ENCODE results near the gene MARS1. TPM values are rescaled to one million over a fixed set of nuclear protein-coding genes. Genes with fewer than 3 reads are reported as not detected.
A peak's percentile ranks its signal among the peaks of the same experiment; 100 is the strongest.
"Not testable (repeated sequence)": the region's sequence is repeated elsewhere in the genome, so short reads cannot be mapped to it uniquely, and the experiment has no call there.

MARS1 gene
- total RNA-seq, 1 donor from 2014 or later: 78.0 TPM

DNA sequence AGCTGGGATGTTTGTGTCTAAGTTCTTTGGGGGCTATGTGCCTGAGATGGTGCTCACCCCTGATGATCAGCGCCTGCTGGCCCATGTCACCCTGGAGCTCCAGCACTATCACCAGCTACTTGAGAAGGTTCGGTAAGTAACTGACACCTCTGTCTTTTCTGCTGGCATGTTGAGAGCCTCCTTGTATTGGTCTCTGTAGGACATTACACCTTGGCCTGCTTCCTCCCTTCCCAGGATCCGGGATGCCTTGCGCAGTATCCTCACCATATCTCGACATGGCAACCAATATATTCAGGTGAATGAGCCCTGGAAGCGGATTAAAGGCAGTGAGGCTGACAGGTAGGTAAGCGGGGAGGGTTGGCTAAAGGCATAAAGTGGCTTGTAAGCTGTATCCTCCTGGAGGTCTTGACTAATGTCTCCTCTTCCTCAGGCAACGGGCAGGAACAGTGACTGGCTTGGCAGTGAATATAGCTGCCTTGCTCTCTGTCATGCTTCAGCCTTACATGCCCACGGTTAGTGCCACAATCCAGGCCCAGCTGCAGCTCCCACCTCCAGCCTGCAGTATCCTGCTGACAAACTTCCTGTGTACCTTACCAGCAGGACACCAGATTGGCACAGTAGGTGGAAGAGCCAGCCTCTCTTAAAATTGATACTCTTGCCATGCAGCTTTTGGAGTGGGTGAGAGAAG is 27.0 kb downstream of the MARS1 start:
- H3K4me1 ChIP-seq: peaks cover 13 to 23% of the 10 kb centered on the region in 2 donors
- H3K27ac ChIP-seq: no peak overlapping the region
- peaks cover 64 to 72% of the 10 kb centered on the region in 2 donors for H3K36me3 ChIP-seq
- no peak for TF ChIP-seq CTCF (IDR thresholded peaks at IDR 0.05)
- no peaks in the 10 kb centered on the region for H3K27me3 ChIP-seq
- H3K4me3 ChIP-seq: no peak overlapping the region
- H3K9me3 ChIP-seq: no peaks in the 10 kb centered on the region
- DNase-seq (ENCODE audit: low spot score in 2 of 2): no peak
- intact Hi-C loops (cut with DNase I): no loop called here

DNA sequence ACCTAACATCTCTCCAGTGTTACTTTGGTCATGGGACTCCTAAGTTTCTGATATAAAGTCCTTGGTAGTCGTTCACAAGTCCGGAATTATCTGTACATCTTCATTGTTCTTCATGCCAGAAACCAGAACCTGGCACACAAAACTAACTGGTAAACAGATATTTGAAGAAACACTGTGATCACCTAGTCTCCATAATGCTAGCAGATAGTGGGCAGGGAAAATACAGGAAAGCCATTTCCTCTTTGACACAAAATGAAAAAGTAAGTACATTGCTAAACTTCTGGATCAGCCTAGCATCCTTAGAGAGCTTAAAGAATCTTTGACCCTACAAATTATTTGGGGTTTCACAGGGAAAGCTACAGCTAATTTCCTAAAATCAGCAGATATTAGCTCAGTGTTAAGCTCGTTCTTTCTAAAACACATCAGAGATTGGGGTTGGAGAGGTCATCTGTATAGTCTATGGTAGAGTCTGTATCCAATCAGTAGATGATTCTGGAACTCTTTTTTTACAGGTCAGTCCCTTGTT is 27.6 kb downstream of the MARS1 start:
- H3K4me1 ChIP-seq: peaks cover 13 to 23% of the 10 kb centered on the region in 2 donors
- peaks cover 63 to 66% of the 10 kb centered on the region in 2 donors for H3K36me3 ChIP-seq
- H3K27ac ChIP-seq: no peak overlapping the region
- no peak for DNase-seq (ENCODE audit: low spot score in 2 of 2)
- H3K27me3 ChIP-seq: no peaks in the 10 kb centered on the region
- no peak for TF ChIP-seq CTCF (IDR thresholded peaks at IDR 0.05)
- H3K4me3 ChIP-seq: no peak overlapping the region
- intact Hi-C loops (cut with DNase I): no loop called here
- no peaks in the 10 kb centered on the region for H3K9me3 ChIP-seq

- Histone ChIP-seq H3K4me3 (no peak overlapping the region), H3K27me3 (no peaks in the 10 kb centered on the region), H3K27ac (no peak overlapping the region), H3K9me3 (no peaks in the 10 kb centered on the region), H3K4me1 (peaks cover 14 to 27% of the 10 kb centered on the region in 2 donors), H3K36me3 (peaks cover 57 to 62% of the 10 kb centered on the region in 2 donors)
- no peak for DNase-seq (ENCODE audit: low spot score in 2 of 2)
- intact Hi-C loops (cut with DNase I): no loop called here
- no peak for TF ChIP-seq CTCF (IDR thresholded peaks at IDR 0.05)
Observed at GRCh38 chr12:57515934-57516541, 28.2 kb downstream of the MARS1 start.

DNA sequence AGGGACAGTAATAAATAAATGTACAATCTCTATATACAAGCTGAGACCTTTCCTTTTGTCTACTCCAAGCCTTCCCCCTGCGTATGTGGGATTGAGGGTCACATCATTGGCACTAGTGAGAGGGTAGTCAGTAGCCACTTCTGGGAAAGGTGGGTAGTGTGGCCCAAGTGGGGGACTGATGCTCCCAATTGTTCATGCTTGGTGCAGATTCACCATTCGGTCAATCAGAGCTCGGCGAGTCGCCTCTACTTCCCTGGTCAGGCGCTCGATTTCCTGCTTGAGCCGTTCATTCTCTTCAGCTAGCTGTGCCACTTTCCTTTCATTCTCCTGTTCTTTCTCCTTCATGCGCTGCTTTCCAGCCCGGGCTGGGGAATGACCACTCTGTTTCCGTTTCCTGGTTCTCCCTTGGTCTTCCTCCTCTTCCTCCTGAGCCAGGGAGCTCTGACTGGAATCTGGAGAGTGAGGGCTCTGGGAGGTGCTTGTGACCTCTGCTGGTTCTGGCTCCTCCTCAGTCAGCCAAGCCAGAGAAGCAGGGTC is 28.8 kb downstream of the MARS1 start:
- Histone ChIP-seq H3K4me3 (no peak overlapping the region), H3K36me3 (peaks cover 51 to 58% of the 10 kb centered on the region in 2 donors), H3K9me3 (no peaks in the 10 kb centered on the region), H3K27me3 (no peaks in the 10 kb centered on the region), H3K4me1 (peaks cover 19 to 33% of the 10 kb centered on the region in 2 donors), H3K27ac (peak overlapping the region; percentile 94 to 98)
- no peak for TF ChIP-seq CTCF (IDR thresholded peaks at IDR 0.05)
- intact Hi-C loops (cut with DNase I): no loop called here
- DNase-seq (ENCODE audit: low spot score in 2 of 2): no peak

- DNase-seq (ENCODE audit: low spot score in 2 of 2): no peak
- Histone ChIP-seq H3K27me3 (no peaks in the 10 kb centered on the region), H3K4me1 (peaks cover 20 to 37% of the 10 kb centered on the region in 2 donors), H3K4me3 (no peak overlapping the region), H3K9me3 (no peaks in the 10 kb centered on the region), H3K36me3 (peaks cover 46 to 53% of the 10 kb centered on the region in 2 donors), H3K27ac (peak overlapping the region; percentile 94 to 98)
- no peak for TF ChIP-seq CTCF (IDR thresholded peaks at IDR 0.05)
- intact Hi-C loops (cut with DNase I): no loop called here
Observed at GRCh38 chr12:57517187-57517586, 29.3 kb downstream of the MARS1 start.

DNA sequence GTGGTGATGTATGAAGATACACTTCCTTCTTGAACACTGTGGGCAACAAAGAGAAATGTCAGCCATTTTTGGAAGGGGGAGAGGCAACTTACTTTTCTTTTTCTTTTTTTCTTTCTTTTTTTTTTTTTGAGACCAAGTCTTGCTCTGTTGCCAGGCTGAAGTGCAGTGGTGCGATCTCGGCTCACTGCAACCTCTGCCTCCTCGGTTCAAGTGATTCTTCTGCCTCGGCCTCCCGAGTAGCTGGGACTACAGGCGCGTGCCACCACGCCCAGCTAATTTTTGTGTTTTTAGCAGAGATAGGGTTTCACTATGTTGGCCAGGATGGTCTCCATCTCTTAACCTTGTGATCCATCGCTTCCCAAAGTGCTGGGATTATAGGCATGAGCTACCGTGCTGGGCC is 29.9 kb downstream of the MARS1 start:
- peaks cover 20 to 37% of the 10 kb centered on the region in 2 donors for H3K4me1 ChIP-seq
- peaks cover 40 to 48% of the 10 kb centered on the region in 2 donors for H3K36me3 ChIP-seq
- H3K9me3 ChIP-seq; intact Hi-C loops (cut with DNase I); DNase-seq (ENCODE audit: low spot score in 2 of 2); H3K27me3 ChIP-seq: not testable (repeated sequence)
- H3K4me3 ChIP-seq: peak overlapping the region; percentile 73 to 91
- H3K27ac ChIP-seq: peak overlapping the region; percentile 94 to 98
